ENCODE results near the gene NOL6. TPM values are rescaled to one million over a fixed set of nuclear protein-coding genes. Genes with fewer than 3 reads are reported as not detected.

The NOL6 gene
- total RNA-seq, 1 experiment from 2014 or later: 64.4 TPM

- H3K23me2 ChIP-seq (ENCODE audit: insufficient read length, low read depth, low read length, poor library complexity, severe bottlenecking): peaks cover 6% of the 10 kb centered on the region
- H3K4ac ChIP-seq (ENCODE audit: low read depth, low read length): no peak within 1 kb of the TSS
- H3K9me3 Mint-ChIP-seq: no peaks in the 10 kb centered on the region
- no peak within 1 kb of the TSS for H3K23ac ChIP-seq (ENCODE audit: insufficient read length, low read depth, low read length)
- H3K9ac ChIP-seq (ENCODE audit: extremely low read depth, insufficient read length, low read length): no peak within 1 kb of the TSS
- no peak within 1 kb of the TSS for H3K18ac ChIP-seq (ENCODE audit: insufficient read length, low read depth, low read length)
- no peak within 1 kb of the TSS for H2BK5ac ChIP-seq (ENCODE audit: insufficient read length, low read length)
- H3K27ac Mint-ChIP-seq: peak within 1 kb of the TSS in 1 of 3 experiments; percentile 48; a peak in 1 of 7 replicates
- H3K14ac ChIP-seq (ENCODE audit: insufficient read depth, low read length): no peak within 1 kb of the TSS; the same call in 1 of the 2 replicates
- H3T11ph ChIP-seq (ENCODE audit: low read length): no peak within 1 kb of the TSS
- H4K91ac ChIP-seq (ENCODE audit: insufficient read length, low read depth, low read length): no peak within 1 kb of the TSS
- H3K79me2 ChIP-seq (ENCODE audit: insufficient read depth, low read length): no peaks in the 10 kb centered on the region
- H3K79me1 ChIP-seq (ENCODE audit: insufficient read depth, low read depth, low read length, poor library complexity, severe bottlenecking): no peaks in the 10 kb centered on the region
- DNase-seq: peak; percentile 83
- H2AFZ ChIP-seq (ENCODE audit: low read length): no peak within 1 kb of the TSS
- H3K4me3 Mint-ChIP-seq: peak within 1 kb of the TSS; percentile 73 to 87
- H3K27ac ChIP-seq (ENCODE audit: insufficient read length, low read depth, low read length): no peak within 1 kb of the TSS
- no peak within 1 kb of the TSS for H2BK15ac ChIP-seq (ENCODE audit: low read depth, low read length)
- H3K27me3 ChIP-seq (ENCODE audit: insufficient read depth, low read length): peaks cover 4% of the 10 kb centered on the region; the same call in 1 of the 2 replicates
- peaks cover 4% of the 10 kb centered on the region; the same call in 1 of the 2 replicates for H3K4me1 ChIP-seq (ENCODE audit: insufficient read depth, low read length)
- H2BK20ac ChIP-seq (ENCODE audit: low read depth, low read length, poor library complexity, severe bottlenecking): no peak within 1 kb of the TSS
- H3K4me1 Mint-ChIP-seq: peaks cover 26 to 45% of the 10 kb centered on the region in 2 experiments
- H3K36me3 Mint-ChIP-seq (ENCODE audit: insufficient read depth in 1 of 3, low read depth in 3 of 3): no peaks in the 10 kb centered on the region
- no peaks in the 10 kb centered on the region for H3K9me3 ChIP-seq (ENCODE audit: control insufficient read depth, low read depth, low read length)
- peaks cover 50% of the 10 kb centered on the region for H3K27me3 Mint-ChIP-seq (ENCODE audit: low read depth)
- H2BK120ac ChIP-seq (ENCODE audit: low read depth, low read length, poor library complexity, severe bottlenecking): no peak within 1 kb of the TSS
- WGBS (ENCODE audit: extremely low coverage, insufficient read length, low lambda C conversion rate): no CpG with 5 or more reads among the region's 50 CpGs
- no peak within 1 kb of the TSS for H4K5ac ChIP-seq (ENCODE audit: insufficient read length, low read depth, low read length)
- peak within 1 kb of the TSS; percentile 79 for H3K4me2 ChIP-seq (ENCODE audit: insufficient read depth, insufficient read length, low read length)
- no peak within 1 kb of the TSS for H3K56ac ChIP-seq (ENCODE audit: insufficient read length, low read depth, low read length)
- no peaks in the 10 kb centered on the region for H4K20me1 ChIP-seq (ENCODE audit: control insufficient read depth, insufficient read depth, insufficient read length)
- no peak within 1 kb of the TSS for H2AK5ac ChIP-seq (ENCODE audit: insufficient read length, low read length)
- peak; percentile 35; the same call in 1 of the 3 replicates for TF ChIP-seq CTCF (conservative IDR thresholded peaks at IDR 0.05)
- no peak within 1 kb of the TSS for H2BK12ac ChIP-seq (ENCODE audit: insufficient read length, low read depth, low read length)
- H4K8ac ChIP-seq (replicated peaks; ENCODE audit: insufficient read length, low read depth, low read length): no peak within 1 kb of the TSS
Observed at GRCh38 chr9:33446946-33447798, 26.6 kb downstream of the NOL6 start, which contains the start of gene AQP3. Gene AQP3 (minus strand): TSS chr9:33447593. CDS start chr9:33447530, 63 bp downstream.

Measured in H9 (cell line).